ENCODE data around the gene SORD. TPM values are rescaled to one million over a fixed set of nuclear protein-coding genes. Genes with fewer than 3 reads are reported as not detected.
"Not testable (repeated sequence)": the region's sequence is repeated elsewhere in the genome, so short reads cannot be mapped to it uniquely, and the experiment has no call there.

SORD gene
- 10 to 100 TPM in 1 of 2 donors, 1 to 10 TPM in 1; 9.3 to 18.1 TPM for total RNA-seq

DNA sequence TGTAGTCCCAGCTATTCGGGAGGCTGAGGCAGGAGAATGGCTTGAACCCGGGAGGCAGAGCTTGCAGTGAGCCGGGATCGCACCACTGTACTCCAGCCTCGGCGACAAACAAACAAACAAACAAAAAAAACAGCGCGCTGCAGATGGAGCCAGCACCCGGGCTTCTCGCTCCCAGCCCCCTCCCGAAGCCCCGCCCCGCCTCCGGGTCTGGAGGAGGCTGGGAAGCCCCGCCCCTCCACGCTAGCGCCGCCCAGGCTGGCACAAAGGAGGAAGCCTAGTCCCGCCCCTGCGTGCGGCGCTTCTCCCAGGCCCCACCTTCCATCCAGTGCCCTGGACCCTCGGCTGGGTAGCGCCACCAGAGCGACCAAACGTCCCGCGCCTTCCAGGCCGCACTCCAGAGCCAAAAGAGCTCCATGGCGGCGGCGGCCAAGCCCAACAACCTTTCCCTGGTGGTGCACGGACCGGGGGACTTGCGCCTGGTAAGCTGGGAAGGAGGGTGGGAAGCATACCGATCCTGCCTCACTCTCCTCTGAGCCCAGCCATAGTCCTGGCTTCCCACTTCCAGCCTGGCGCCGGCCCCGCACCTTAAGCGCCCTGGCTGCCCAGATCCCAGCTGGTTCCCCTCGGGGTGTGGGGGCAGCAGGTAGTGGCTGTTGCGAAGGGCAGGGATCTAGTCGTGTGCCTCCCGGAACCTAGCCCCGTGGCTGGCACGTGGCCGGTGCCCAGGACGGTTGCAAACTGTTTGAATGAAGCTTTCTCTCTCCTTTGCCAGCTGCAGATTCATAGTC lies at the start of gene SORD:
Gene SORD, plus strand, starts transcription at position 325 of the 788 bp plus-strand sequence. Its CDS starts 89 bp downstream, at position 414.
- peak; percentile 96 for ATAC-seq
- H3K27me3 ChIP-seq = no peaks in the 10 kb centered on the region
- WGBS, 2 donors = 1% methylated on average over 32 to 48 of the region's 48 CpGs
- H3K36me3 ChIP-seq (replicated peaks in 1 of 2; ENCODE audit: insufficient read depth in 1 of 2, low read depth in 2 of 2) = no peaks in the 10 kb centered on the region
- no peaks in the 10 kb centered on the region for H3K9me3 ChIP-seq
- TF ChIP-seq POLR2A (IDR thresholded peaks at IDR 0.05) = peak; percentile 43 to 76 (median 72)
- TF ChIP-seq, protein P1, sequence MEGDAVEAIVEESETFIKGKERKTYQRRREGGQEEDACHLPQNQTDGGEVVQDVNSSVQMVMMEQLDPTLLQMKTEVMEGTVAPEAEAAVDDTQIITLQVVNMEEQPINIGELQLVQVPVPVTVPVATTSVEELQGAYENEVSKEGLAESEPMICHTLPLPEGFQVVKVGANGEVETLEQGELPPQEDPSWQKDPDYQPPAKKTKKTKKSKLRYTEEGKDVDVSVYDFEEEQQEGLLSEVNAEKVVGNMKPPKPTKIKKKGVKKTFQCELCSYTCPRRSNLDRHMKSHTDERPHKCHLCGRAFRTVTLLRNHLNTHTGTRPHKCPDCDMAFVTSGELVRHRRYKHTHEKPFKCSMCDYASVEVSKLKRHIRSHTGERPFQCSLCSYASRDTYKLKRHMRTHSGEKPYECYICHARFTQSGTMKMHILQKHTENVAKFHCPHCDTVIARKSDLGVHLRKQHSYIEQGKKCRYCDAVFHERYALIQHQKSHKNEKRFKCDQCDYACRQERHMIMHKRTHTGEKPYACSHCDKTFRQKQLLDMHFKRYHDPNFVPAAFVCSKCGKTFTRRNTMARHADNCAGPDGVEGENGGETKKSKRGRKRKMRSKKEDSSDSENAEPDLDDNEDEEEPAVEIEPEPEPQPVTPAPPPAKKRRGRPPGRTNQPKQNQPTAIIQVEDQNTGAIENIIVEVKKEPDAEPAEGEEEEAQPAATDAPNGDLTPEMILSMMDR (IDR thresholded peaks at IDR 0.05) = no peak
- H3K4me1 ChIP-seq = peaks cover 33% of the 10 kb centered on the region
- peak; percentile 94 to 98 (median 94) for DNase-seq
- H3K4me3 ChIP-seq = peak within 1 kb of the TSS; percentile 41 to 50
- intact Hi-C loops (cut with DNase I) = loop anchor here (10.0 kb wide), 1 partner anchor 168 kb away; no protein-coding TSS in a partner anchor
- H3K27ac ChIP-seq = peak within 1 kb of the TSS; percentile 47 to 70 (median 59)

DNA sequence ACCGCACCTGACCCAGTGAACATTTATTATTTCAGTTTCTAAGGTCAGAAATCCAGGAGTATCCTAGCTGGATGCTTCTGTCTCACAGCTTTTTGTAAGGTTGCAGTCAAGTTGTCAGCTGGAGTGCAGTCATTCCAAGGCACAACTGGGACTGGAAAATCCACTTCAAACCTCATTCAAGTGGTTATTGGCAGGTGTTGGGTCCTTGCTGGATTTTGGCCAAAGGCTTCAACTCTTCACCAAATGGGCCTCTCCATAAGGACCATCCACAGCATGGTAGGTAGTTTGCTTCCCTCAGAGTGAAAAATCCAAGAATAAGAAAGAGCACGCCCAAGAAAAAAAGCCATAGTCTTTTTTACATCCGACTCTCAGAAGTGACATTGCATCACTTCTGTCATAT lies 46.8 kb upstream of the SORD start:
- H3K27me3 ChIP-seq; H3K36me3 ChIP-seq (replicated peaks in 1 of 2; ENCODE audit: insufficient read depth in 1 of 2, low read depth in 2 of 2); DNase-seq; intact Hi-C loops (cut with DNase I); H3K4me1 ChIP-seq; H3K4me3 ChIP-seq; H3K9me3 ChIP-seq; H3K27ac ChIP-seq; ATAC-seq: not testable (repeated sequence)
- WGBS, 2 donors = 93 to 94% methylated on average over 3 of the region's 3 CpGs

DNA sequence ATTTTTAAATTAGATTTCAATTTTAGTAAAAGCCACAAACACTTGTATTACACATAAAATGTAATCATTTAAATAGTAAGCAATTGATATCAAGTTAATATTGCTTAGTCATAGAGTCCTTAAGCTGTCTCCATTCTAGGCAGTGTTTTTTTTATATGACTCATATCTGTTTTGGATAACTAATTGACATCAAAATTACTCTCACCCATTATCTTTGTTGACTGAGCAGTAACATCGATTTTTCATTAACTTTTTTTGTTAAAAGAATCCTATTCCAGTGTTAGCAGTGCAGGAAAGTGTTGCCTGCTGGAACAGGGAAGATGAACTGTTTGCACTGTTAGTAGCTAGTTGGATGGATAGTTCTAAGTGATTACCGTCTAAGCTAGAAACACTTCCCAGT lies 45.2 kb upstream of the SORD start:
- DNase-seq; intact Hi-C loops (cut with DNase I); ATAC-seq; H3K9me3 ChIP-seq; H3K27ac ChIP-seq; H3K4me3 ChIP-seq; H3K4me1 ChIP-seq; H3K27me3 ChIP-seq; H3K36me3 ChIP-seq (replicated peaks in 1 of 2; ENCODE audit: insufficient read depth in 1 of 2, low read depth in 2 of 2): not testable (repeated sequence)
- WGBS, 2 donors = 26 to 28% methylated on average over 2 of the region's 2 CpGs

DNA sequence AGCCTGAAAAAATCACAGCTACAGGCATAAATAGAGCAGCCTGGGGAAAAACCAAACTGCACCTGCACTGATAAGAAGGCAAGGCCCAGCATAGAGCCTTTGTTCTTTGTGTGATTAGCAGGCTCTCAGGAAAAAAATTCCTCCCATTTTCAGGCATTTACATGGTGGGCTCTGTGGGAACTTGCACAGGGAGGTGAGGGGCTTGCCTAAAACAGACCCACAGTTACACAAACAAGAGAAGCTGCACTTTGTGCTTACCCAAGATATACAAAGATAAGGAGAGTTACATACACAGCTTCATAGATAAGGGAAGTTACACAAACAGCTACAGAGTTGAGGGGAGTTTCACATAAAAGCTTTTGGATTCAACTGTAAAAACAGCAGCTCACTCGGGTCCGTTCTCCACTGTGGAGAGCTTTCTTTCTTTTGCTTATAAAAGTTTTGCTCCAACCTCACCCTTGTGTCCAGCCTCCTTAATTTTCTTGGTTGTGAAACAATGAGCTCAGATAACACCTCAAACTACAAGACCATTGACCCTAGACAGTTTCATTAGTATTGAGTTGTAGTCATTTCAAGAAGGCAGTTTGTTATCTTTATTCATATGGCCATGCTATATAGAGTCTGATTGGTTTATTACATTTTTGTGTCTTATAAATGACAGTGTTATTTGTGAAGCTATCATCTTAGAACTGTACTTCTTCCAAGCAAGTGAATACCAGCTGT lies 43.2 kb upstream of the SORD start:
- H3K27me3 ChIP-seq; H3K4me1 ChIP-seq; H3K9me3 ChIP-seq; intact Hi-C loops (cut with DNase I); DNase-seq; ATAC-seq; H3K36me3 ChIP-seq (replicated peaks in 1 of 2; ENCODE audit: insufficient read depth in 1 of 2, low read depth in 2 of 2); H3K27ac ChIP-seq; H3K4me3 ChIP-seq: not testable (repeated sequence)
- WGBS, 2 donors = 39 to 48% methylated on average over 2 of the region's 2 CpGs

DNA sequence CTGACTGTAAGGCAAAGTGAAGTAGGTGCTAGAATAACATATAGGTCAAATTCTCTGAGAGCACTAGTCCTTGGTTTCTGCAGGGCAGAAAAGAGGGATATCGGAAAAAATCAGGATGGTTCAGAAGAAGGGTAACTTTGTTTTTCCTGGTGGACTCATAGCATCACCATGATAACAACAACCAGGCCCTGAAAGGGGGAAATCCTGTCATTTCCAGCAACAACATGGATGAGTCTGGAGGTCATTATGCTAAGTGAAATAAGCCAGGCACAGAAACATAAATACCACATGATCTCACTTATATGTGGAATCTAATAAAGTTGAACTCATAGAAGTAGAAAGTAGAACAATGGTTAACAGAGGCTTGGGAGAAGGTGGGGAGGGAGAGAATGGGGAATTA lies 38.9 kb upstream of the SORD start:
- H3K9me3 ChIP-seq; H3K27ac ChIP-seq; intact Hi-C loops (cut with DNase I); H3K36me3 ChIP-seq (replicated peaks in 1 of 2; ENCODE audit: insufficient read depth in 1 of 2, low read depth in 2 of 2); DNase-seq; H3K27me3 ChIP-seq; ATAC-seq; H3K4me1 ChIP-seq; H3K4me3 ChIP-seq: not testable (repeated sequence)
- WGBS, 2 donors = 81 to 85% methylated on average over 1 of the region's 1 CpG

DNA sequence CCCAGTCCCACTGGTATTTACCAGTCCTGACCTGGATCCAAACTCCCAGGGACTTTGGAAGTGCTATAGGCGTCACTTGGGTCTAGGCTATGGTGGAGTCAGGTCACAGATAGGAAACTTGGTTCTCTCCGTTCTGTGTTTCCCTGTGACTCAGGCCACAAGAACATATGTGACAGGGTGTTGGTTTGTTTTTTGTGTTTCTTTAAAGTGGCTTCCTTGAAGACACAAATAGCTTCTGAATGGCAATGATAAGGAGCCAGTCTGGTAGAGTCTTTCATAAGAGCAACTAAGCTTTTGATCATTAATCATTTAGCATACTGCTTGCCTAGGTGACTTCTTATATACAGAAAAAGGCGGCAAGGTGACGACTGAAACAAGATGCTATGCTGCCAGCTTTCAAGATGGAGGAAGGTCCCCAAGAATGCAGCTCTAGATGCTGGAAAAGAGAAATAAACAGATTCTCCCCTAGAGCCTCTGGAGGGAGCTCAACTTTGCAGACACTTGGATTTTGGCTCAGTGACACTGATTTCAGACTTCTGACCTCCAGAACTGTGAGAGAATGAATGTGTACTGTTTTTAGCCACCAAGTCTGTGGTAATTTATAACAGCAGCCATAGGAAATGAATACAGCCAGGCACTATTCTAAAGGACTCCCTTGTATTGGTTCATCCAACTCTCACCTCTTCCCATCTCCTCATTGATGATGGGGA lies 36.5 kb upstream of the SORD start:
- H3K36me3 ChIP-seq (replicated peaks in 1 of 2; ENCODE audit: insufficient read depth in 1 of 2, low read depth in 2 of 2); DNase-seq; H3K27me3 ChIP-seq; H3K9me3 ChIP-seq; ATAC-seq; H3K4me1 ChIP-seq; H3K4me3 ChIP-seq; H3K27ac ChIP-seq; intact Hi-C loops (cut with DNase I): not testable (repeated sequence)
- 77 to 84% methylated on average over 4 of the region's 4 CpGs for WGBS, 2 donors

DNA sequence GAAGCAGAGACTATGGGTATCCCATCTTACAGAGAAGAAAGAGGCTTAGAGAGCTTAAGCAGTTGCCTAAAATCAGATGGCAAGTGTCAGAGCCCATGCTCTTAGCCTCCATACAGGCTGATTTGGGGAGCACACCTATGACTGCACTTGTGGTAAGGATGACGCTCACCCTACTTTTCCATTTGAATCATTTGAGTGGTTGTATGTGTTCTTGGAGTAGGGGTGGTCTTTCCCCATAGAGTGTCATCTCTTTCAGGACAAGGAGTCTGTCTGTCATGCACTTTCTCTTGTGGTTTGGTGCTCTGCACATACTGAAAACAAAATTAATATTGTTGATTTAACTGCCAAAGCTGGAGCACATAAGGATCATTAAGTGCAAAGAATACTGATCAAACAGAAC lies 35.3 kb upstream of the SORD start:
- H3K9me3 ChIP-seq; H3K36me3 ChIP-seq (replicated peaks in 1 of 2; ENCODE audit: insufficient read depth in 1 of 2, low read depth in 2 of 2); ATAC-seq; intact Hi-C loops (cut with DNase I); H3K27me3 ChIP-seq; DNase-seq; H3K4me1 ChIP-seq; H3K4me3 ChIP-seq; H3K27ac ChIP-seq: not testable (repeated sequence)
- WGBS, 2 donors = 100% methylated on average over 1 of the region's 1 CpG; no CpG with 5 or more reads in 1 of the 2 donors

DNA sequence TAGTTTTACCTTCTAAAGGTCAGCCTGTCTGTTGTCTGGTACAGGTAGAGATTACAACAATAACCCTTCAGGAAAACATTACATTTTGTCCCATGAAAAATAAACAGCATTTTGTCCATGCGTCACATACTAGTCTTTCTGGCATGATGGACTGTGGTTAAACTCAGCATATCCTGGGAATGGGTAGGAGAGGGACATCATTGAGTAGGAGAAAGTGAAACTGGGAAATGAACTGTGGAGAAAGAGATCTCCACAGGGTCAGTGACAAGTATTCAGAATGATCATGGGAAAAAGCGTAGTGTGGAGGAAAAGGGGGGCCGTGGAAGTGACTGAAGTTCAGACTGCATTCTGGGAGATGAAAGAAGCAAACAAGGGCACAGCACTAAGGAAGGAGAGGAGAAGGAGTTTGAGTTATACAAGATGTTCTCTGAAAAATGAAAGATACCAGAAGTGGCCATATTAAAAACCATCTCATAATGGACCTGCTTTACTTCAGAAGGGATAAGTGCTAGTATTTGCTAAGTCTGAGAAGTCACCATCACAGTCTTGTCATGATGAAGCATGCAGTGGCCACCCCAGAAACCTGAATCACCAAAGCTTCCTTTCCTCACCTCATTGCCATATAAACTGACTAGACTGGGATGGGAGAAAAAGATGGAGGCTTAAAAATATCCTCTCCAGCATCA lies 34.7 kb upstream of the SORD start:
- intact Hi-C loops (cut with DNase I); ATAC-seq: not testable (repeated sequence)

DNA sequence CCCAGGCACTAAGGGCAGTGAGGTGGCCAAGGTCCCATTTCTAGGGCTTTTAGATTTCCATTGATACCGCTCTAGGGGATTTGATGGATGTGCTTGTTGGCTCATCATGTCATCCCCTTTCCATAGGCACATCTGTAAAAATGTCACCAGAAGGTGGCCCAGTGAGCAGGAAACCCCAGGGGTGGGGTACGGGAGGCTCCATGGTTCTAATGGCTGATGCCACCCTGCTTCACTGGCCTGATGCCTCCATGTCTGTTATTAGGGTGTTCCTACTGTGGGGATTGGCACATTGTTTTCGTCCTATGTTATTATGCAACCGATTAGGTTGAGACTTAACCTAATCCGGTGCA lies 34.1 kb upstream of the SORD start:
- H3K27me3 ChIP-seq; H3K4me1 ChIP-seq; DNase-seq; H3K9me3 ChIP-seq; H3K27ac ChIP-seq; intact Hi-C loops (cut with DNase I); H3K4me3 ChIP-seq; ATAC-seq; H3K36me3 ChIP-seq (replicated peaks in 1 of 2; ENCODE audit: insufficient read depth in 1 of 2, low read depth in 2 of 2): not testable (repeated sequence)
- WGBS, 2 donors = 89 to 94% methylated on average over 4 of the region's 5 CpGs

More for the DNA sequence above, 34.7 kb upstream of the SORD start:
- DNase-seq; H3K27ac ChIP-seq; H3K4me3 ChIP-seq; H3K36me3 ChIP-seq (replicated peaks in 1 of 2; ENCODE audit: insufficient read depth in 1 of 2, low read depth in 2 of 2); H3K4me1 ChIP-seq; H3K27me3 ChIP-seq; H3K9me3 ChIP-seq: not testable (repeated sequence)
- 64 to 69% methylated on average over 2 of the region's 3 CpGs for WGBS, 2 donors

DNA sequence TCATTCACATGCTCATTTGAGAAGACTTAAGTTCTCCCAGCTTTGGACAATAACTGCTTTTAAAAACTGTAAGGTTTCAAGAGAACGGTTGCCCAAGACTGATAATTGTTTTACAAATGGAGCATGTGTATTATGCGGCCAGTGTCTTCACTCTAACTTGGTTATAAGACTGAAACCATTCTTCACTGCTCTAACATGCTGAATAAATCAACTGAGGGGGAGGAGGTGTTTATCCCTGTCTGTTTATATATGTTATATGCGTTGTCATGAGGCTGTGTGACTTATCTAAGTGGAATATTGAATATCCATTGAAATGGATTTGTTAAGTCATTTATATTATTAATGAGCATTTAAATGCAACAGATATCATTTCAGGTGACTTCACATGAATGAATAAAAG lies 25.4 kb upstream of the SORD start:
- H3K9me3 ChIP-seq; intact Hi-C loops (cut with DNase I); DNase-seq; ATAC-seq; H3K27me3 ChIP-seq; H3K36me3 ChIP-seq (replicated peaks in 1 of 2; ENCODE audit: insufficient read depth in 1 of 2, low read depth in 2 of 2); H3K27ac ChIP-seq; H3K4me3 ChIP-seq; H3K4me1 ChIP-seq: not testable (repeated sequence)
- 57 to 58% methylated on average over 3 of the region's 3 CpGs for WGBS, 2 donors

Measured in body of pancreas (tissue), 4 donors.